ENCODE data around the gene ZYX.

DNA sequence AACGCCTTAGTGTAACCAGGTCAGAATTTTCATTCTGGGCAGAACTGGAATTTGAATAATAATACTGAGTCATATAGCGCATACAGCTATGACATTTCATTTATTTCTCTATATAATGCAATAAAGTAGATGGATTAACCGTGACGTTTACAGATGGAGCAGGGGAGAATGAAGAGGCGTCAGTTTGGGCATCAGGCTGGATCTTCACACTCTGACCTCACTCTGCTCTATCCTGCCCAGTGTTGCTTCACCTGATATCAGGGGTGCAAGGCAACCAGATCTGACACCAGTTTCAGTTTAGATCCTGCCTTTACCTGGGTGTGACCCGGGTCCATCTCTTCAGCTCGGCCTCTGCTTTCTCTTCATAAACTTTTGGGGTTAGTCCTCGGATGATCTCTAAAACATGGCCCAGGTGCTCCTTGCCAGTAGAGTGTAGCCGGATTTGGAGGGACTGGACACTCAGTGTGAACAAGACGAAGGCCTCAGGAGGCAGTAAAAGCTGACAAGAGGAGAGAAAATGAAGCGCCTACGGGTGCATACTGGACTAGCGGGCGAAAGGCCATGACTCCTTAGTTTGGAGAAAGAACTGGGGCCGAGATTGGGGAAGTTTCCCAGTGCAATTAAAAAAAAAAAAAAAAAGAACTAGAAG is 1.4 kb upstream of the ZYX start:
- TF ChIP-seq, protein P1, sequence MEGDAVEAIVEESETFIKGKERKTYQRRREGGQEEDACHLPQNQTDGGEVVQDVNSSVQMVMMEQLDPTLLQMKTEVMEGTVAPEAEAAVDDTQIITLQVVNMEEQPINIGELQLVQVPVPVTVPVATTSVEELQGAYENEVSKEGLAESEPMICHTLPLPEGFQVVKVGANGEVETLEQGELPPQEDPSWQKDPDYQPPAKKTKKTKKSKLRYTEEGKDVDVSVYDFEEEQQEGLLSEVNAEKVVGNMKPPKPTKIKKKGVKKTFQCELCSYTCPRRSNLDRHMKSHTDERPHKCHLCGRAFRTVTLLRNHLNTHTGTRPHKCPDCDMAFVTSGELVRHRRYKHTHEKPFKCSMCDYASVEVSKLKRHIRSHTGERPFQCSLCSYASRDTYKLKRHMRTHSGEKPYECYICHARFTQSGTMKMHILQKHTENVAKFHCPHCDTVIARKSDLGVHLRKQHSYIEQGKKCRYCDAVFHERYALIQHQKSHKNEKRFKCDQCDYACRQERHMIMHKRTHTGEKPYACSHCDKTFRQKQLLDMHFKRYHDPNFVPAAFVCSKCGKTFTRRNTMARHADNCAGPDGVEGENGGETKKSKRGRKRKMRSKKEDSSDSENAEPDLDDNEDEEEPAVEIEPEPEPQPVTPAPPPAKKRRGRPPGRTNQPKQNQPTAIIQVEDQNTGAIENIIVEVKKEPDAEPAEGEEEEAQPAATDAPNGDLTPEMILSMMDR (IDR thresholded peaks at IDR 0.05) = no peak
- no peak for TF ChIP-seq POLR2AphosphoS5 (IDR thresholded peaks at IDR 0.05)
